OCI-LY1 (cell line): Measurements from ENCODE around the gene PWWP3B.

Experiments
- H2AFZ ChIP-seq: fragments of 200-600 bp; sonication (generic), shearing (Covaris generic); 2 replicates; pipeline ENCODE4 v1.6.0; 2014; ENCODE audit warnings: antibody characterized with exemption, mild to moderate bottlenecking, low read length
- H3F3A ChIP-seq: fragments of 200-600 bp; sonication (generic), shearing (Covaris generic); 2 replicates; pipeline ENCODE4 v1.6.0; 2014; ENCODE audit warnings: mild to moderate bottlenecking, antibody characterized with exemption, low read length, moderate library complexity; ENCODE audit not compliant: insufficient read depth
- H3K27ac ChIP-seq: fragments of 200-600 bp; sonication (generic); 2 replicates; pipeline ENCODE4 v1.5.1; 2014; ENCODE audit warnings: low read length, mixed run types, mild to moderate bottlenecking, low read depth; ENCODE audit not compliant: poor library complexity, severe bottlenecking
- H3K27me3 ChIP-seq: fragments of 200-600 bp; sonication (generic); 2 replicates; pipeline ENCODE4 v1.6.0; 2014; ENCODE audit warnings: antibody characterized with exemption, mild to moderate bottlenecking, low read length, moderate library complexity; ENCODE audit not compliant: insufficient read depth
- H3K36me3 ChIP-seq: fragments of 200-600 bp; sonication (generic); 2 replicates; pipeline ENCODE4 v1.6.1; 2014; ENCODE audit warnings: mild to moderate bottlenecking, antibody characterized with exemption, low read length, moderate library complexity, mixed read lengths; ENCODE audit not compliant: insufficient read depth
- H3K4me1 ChIP-seq: fragments of 200-600 bp; sonication (generic); 2 replicates; pipeline ENCODE4 v1.5.1; 2014; ENCODE audit warnings: mild to moderate bottlenecking, low read length, moderate library complexity; ENCODE audit not compliant: insufficient read depth, severe bottlenecking
- H3K4me2 ChIP-seq: fragments of 200-600 bp; sonication (generic), shearing (Covaris generic); 2 replicates; pipeline ENCODE4 v1.6.1; 2014; ENCODE audit warnings: low read length
- H3K4me3 ChIP-seq: fragments of 200-600 bp; sonication (generic); 2 replicates; pipeline ENCODE4 v1.5.1; 2014; ENCODE audit warnings: low read length, low read depth, mild to moderate bottlenecking, mixed read lengths; ENCODE audit not compliant: poor library complexity, severe bottlenecking
- H3K79me2 ChIP-seq: fragments of 200-600 bp; shearing (Covaris generic); 2 replicates; pipeline ENCODE4 v1.6.1; 2016; ENCODE audit warnings: mixed run types, low read length, mixed read lengths; ENCODE audit not compliant: insufficient read depth
- H3K9ac ChIP-seq: fragments of 200-600 bp; sonication (generic), shearing (Covaris generic); 2 replicates; pipeline ENCODE4 v1.6.1; 2014; ENCODE audit warnings: mild to moderate bottlenecking, low read length, mixed read lengths
- H3K9me2 ChIP-seq: fragments of 200-600 bp; sonication (generic), shearing (Covaris generic); 2 replicates; pipeline ENCODE4 v1.6.1; 2014; ENCODE audit warnings: low read depth, mild to moderate bottlenecking, low read length, mixed read lengths
- H3K9me3 ChIP-seq: fragments of 200-600 bp; shearing (Covaris generic); 2 replicates; pipeline ENCODE4 v1.6.1; 2014; ENCODE audit warnings: low read length, mixed read lengths
- H4K20me1 ChIP-seq: fragments of 200-600 bp; sonication (generic), shearing (Covaris generic); 2 replicates; pipeline ENCODE4 v1.6.0; 2016; ENCODE audit warnings: mild to moderate bottlenecking, low read length; ENCODE audit not compliant: insufficient read depth
- CTCF ChIP-seq: fragments of 200-600 bp; sonication (generic), shearing (Covaris generic); IDR thresholded peaks from 2 replicates; pipeline ENCODE4 v1.5.1; 2017; ENCODE audit warnings: mild to moderate bottlenecking, antibody characterized with exemption, low read length, moderate library complexity, mixed read lengths
- EZH2 ChIP-seq: fragments of 200-600 bp; sonication (generic), shearing (Covaris generic); IDR thresholded peaks from 2 replicates; pipeline ENCODE4 v1.8.0; 2017; ENCODE audit warnings: borderline replicate concordance, mixed run types, mild to moderate bottlenecking, antibody characterized with exemption, low read length, moderate library complexity, mixed read lengths

PWWP3B gene

GRCh38 chrX:106203315-106203714 lies 35.2 kb downstream of the PWWP3B start:
- Histone ChIP-seq H2AFZ (no peak overlapping the region), H3K4me1 (no peaks in the 10 kb centered on the region), H4K20me1 (no peaks in the 10 kb centered on the region), H3K27ac (no peak overlapping the region), H3K4me3 (no peak overlapping the region), H3K27me3 (no peaks in the 10 kb centered on the region), H3K79me2 (no peaks in the 10 kb centered on the region), H3K9me3 (no peaks in the 10 kb centered on the region), H3K4me2 (no peak overlapping the region), H3K9ac (no peak overlapping the region), H3K36me3 (no peaks in the 10 kb centered on the region), H3F3A (no peaks in the 10 kb centered on the region), H3K9me2 (no peaks in the 10 kb centered on the region)
- TF ChIP-seq EZH2 (no peak), CTCF (no peak)

- H3K79me2 ChIP-seq = no peaks in the 10 kb centered on the region
- H3K9ac ChIP-seq = no peak overlapping the region
- H3K9me2 ChIP-seq = no peaks in the 10 kb centered on the region
- no peaks in the 10 kb centered on the region for H3K36me3 ChIP-seq
- H3K4me3 ChIP-seq = no peak overlapping the region
- H4K20me1 ChIP-seq = no peaks in the 10 kb centered on the region
- no peaks in the 10 kb centered on the region for H3K9me3 ChIP-seq
- H3K27ac ChIP-seq = no peak overlapping the region
- TF ChIP-seq CTCF (no peak), EZH2 (no peak)
- no peak overlapping the region for H3K4me2 ChIP-seq
- H3K27me3 ChIP-seq = no peaks in the 10 kb centered on the region
- H3F3A ChIP-seq = no peaks in the 10 kb centered on the region
- no peak overlapping the region for H2AFZ ChIP-seq
- H3K4me1 ChIP-seq = no peaks in the 10 kb centered on the region
Observed at GRCh38 chrX:106208154-106208553, 40.0 kb downstream of the PWWP3B start.
